HG03039 (cell line): ENCODE results near the gene OTULINL.
"Not testable (repeated sequence)": the region's sequence is repeated elsewhere in the genome, so short reads cannot be mapped to it uniquely, and the experiment has no call there.

Source experiments
- ATAC-seq: cut with Tn5 transposase; IDR thresholded peaks from one replicate; pipeline ENCODE4 v1.9.1; 2021; ENCODE audit warnings: mild to moderate bottlenecking, moderate library complexity; ENCODE audit not compliant: unreplicated experiment

Gene OTULINL

GRCh38 chr5:14581106-14581890 lies at the start of gene OTULINL:
OTULINL (plus strand) TSS chr5:14581792; CDS start chr5:14581895, 103 bp downstream.
- peak; percentile 99 for ATAC-seq

GRCh38 chr5:14532180-14532579 lies 49.4 kb upstream of the OTULINL start:
- ATAC-seq: no peak

DNA sequence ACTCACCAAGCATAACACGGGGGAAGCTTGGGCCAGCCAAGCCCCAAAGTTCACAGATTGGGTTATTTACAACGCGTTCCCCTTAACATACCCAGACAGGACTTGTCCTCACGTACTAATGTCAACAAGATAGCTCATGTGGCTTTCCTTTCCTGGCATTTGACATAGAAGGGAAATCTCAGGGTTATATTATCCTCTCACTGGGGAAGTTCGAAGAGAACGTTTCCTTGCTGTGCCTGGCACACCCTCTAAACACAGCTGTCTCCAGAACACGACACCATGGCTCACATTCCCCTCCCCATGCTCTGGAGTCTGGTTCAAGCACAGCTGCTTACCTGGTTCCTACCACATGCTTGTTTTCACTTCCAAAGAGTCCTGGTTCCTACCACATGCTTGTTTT lies 46.8 kb upstream of the OTULINL start:
- no peak for ATAC-seq

- no peak for ATAC-seq
Observed at GRCh38 chr5:14545308-14545707, 36.3 kb upstream of the OTULINL start.

- no peak for ATAC-seq
Observed at GRCh38 chr5:14545862-14546261, 35.7 kb upstream of the OTULINL start.

GRCh38 chr5:14547666-14548065 lies 33.9 kb upstream of the OTULINL start:
- no peak for ATAC-seq

- ATAC-seq: no peak
Observed at GRCh38 chr5:14551211-14551610, 30.4 kb upstream of the OTULINL start.

- ATAC-seq: no peak
Observed at GRCh38 chr5:14552017-14552416, 29.6 kb upstream of the OTULINL start.

GRCh38 chr5:14554288-14554687 lies 27.3 kb upstream of the OTULINL start:
- not testable (repeated sequence) for ATAC-seq

DNA sequence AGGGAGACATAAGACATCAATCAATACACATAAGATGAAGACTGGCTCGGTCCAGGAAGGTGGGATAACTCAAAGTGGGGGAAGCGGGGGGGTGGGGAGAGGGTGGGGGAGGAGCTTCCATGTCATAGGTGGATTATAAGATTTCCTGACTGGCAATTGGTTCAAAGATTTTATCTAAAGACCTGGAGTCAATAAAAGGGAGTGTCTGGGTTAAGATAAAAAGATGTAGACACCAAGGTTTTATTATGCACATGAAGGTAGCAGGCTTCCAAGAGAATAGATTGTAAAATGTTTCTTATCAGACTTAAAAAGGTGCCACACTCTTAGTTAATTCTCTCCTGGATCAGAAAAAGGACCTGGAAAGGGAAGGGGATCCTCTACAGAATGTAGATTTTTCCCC lies 25.6 kb upstream of the OTULINL start:
- ATAC-seq: no peak

GRCh38 chr5:14557203-14557770 lies 24.3 kb upstream of the OTULINL start:
- ATAC-seq: no peak

DNA sequence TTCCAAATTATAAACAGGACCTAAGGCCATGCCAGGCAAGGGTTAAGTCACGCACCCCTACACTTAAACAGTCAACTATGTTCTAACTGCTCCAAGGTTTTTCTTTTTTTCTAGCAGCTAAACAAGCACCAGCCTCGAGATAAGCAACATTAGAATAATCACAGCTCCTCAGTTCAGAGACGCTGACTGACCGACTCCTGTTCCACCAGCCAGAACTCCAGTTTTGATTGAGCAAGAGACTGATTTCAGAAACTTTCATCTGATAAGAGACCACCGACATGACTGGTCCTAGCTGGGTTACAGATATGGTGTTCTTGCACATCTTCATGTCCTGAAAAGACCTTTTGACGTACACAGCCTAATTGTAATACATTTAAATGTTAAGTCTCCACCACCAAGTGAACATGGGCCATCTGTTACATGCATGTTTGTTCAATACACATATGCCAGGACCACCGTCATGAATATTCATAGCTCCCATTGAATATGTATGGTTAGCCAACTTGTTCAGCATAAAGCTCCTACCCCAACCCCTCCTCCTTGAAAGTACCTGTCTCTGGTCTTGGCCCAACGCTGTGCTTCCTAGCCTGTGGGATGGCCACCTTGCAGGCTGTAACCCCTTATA lies 23.7 kb upstream of the OTULINL start:
- ATAC-seq: no peak

DNA sequence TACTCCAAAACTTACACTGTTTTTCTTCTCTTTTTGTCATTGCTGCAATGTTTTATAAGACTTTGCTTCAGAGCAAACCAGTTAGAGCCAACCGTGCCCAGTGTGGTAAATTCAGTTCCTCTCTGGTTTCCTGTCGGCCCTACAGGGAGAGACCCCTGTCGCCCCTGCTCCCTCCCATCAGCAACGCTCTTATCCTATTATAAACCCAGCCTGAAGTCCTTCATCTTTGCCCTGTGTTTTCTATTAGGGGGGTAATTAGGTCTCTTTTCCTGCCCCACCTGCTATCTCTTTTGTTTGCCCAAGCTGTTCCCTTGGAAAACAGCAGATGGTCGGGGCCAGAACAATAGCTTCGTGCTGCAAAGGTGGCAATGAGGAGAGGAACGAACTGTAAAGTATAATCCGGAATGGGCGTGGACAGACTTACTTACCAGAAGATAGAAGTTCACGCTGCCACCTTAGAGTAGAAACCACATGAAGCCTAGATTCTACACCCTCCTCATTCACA lies 21.4 kb upstream of the OTULINL start:
- ATAC-seq: no peak

DNA sequence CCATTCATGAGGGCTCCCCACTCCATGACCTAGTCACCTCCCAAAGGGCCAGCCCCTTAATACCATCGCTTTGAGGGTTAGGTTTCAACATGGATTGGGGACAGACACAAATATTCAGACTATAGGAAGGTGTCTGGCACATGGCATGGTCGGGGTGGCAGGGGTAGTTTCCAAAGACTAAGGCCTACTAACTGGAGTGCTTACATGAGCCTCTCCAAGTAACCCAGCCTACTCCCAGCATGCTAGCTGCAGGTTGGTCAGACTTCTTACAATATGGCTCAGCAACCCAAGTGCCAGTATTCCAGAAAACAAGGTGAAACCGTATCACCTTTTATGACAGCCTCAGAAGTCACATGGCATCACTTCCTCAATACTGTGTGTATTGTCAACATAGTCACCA lies 19.9 kb upstream of the OTULINL start:
- no peak for ATAC-seq

DNA sequence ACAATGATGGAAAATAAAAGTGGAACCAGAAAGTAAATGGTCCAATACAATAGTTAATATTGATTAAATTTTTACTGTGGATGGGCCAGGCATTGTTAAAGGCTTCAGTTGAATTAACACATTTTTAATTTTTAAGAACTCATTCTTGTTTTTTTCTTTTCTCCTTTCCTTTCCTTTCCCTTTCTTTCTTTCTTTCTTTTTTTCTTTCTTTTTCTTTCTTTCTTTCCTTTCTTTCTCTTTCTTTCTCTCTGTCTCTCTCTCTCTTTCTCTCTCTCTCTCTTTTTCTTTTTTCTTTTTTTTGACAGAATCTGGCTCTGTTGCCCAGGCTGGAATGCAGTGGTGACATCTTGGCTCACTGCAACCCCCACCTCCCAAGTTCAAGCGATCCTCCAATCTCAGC lies 13.3 kb upstream of the OTULINL start:
- ATAC-seq: no peak

DNA sequence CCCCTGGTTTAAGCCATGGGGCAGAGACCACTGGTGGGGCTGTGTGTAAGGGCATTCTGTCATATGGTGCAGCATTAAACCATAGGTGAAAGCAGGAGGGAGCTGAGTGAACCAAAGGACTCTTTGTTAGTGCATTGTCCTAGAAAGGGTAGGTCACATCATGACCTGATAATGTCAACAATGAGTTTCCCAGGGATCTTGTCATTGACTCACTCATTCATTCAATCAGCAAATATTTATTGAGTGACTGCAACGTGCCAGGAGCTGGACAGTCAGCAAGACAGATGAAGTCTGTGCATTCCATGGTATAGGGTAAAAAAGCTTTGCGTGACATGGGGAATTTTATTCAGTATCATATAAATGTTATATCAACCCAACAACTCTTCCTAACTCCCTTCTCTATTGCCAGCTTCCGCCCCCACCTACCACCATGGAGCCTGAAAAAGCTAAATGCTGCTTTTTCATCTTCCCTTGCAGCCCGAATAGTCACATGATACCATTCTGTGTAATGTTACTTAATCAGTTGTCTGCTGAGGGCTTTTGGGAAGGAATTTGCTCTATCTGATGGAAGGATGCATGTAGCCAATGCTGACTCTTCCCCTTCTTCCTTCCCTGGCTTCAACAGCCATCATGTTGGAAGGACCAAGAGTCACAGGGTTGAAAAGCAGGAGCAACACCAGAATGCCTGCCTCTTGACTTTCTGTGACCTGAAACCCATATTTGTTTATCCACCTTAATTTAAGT lies 11.5 kb upstream of the OTULINL start:
- no peak for ATAC-seq

DNA sequence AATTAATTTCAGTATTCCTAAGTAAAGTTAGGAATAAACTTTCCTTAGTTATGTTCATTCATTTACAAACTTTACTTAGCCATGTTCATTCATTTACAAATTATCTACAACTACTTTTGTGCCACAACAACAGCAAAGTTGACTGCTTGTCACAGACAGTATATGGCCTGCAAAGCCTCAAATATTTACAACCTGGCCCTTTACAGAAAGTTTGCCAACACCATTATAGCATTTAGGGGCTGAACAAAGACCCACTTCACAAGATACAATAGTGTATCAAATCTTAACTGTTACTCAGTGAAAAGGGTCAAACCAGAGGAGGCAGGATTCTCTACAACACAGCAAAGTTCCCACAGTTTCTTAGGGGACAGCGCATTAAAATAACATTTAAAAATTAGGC lies 9.7 kb upstream of the OTULINL start:
- ATAC-seq: no peak

GRCh38 chr5:14572385-14572784 lies 9.2 kb upstream of the OTULINL start:
- ATAC-seq: no peak

DNA sequence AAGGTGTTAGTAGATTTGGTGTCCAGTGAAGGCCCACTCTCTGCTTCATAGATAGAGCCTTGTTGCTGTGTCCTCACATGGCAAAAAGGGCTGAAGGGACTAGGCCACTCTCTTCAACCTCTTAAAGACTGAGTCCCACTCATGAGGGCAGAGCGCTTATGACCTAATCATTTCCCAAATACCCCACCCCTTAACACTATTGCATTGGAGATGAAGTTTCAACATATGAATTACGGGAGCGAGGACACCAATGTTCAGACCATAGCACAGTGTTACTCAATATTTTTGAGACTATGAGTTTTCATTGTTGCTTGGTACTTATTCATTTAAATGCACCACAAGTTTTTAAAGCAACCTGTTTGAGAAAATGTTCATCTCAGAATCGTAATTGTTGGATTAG lies 8.8 kb upstream of the OTULINL start:
- no peak for ATAC-seq

DNA sequence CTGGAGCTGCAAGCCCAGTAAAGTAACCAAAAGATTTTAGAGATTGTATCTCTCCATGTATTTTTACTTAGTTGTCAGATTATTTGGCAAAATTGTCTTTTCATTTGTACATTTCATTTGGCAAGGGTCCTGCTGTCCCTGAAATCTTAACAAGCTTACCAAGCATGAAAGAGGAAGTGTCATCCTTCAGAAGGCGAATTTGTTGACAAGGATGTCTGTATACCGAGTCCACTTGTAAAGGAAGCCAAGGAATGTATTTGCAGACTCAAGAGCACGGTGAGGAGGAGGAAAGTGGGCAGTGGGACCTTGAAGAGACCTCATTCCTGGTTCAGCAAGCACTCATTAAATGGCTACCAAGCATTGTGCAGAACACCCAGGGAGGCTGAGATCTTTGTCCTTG lies 7.5 kb upstream of the OTULINL start:
- no peak for ATAC-seq

DNA sequence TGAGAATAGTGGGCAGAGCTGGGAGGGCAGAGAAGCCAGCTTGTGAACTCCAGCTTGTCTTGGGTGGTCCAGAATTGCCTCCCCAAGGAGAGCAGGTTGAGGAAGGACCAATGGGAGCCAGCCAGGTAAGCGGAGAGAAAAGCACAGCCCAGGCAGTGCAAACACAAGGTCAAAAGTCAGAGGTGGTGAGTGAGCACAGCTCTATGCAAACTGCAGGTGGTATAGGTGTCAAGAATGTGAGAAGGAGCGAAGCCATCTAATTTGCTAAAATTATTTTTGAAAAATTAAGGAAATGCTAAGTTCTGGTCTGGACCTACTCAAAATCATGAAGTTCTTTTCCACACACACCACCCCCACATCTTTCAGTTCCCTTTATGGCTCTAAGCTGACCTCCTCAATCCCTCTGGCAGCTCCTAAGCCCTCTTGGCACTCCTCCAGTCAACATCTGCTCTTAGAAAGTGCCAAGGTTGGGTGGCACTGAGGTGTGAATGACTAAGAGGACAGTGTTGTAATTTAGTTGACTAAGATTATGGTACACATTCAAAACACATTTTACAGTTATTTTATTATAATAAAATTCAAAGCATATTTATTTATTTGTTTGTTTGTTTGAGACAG lies 6.6 kb upstream of the OTULINL start:
- no peak for ATAC-seq
